ENCODE data around the gene SEMA4D.

DNA sequence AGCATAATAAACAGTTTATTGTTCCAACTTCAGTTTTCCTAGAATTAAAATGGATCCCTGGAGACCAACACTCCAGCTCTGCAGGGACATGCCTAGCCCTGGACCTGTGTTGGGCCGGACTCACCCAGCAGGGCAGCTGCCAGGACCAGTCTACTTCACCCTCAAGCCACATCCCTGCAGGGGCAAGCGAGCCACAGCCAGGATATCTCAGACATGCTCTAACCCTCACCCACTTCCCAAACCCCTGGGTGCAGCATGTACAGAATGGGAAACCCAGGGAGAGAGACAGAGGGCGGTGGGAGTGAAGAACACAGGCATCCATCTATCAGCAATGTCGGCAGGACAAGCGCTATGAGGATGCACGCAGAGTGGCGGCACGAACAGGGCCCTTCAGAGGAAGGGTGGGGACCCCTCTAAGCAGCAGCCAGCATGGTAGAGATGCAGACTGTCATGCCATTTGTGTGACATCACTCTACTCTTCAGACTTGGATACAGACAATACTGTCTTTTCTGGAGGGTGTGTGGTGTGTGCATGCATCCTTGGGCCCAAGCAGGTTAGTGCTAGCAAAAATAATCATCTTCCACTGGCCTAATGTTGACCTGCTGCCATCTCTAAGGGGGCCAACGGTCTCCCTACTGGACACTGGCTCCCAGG is 83.1 kb downstream of the SEMA4D start:
- TF ChIP-seq, protein P1, sequence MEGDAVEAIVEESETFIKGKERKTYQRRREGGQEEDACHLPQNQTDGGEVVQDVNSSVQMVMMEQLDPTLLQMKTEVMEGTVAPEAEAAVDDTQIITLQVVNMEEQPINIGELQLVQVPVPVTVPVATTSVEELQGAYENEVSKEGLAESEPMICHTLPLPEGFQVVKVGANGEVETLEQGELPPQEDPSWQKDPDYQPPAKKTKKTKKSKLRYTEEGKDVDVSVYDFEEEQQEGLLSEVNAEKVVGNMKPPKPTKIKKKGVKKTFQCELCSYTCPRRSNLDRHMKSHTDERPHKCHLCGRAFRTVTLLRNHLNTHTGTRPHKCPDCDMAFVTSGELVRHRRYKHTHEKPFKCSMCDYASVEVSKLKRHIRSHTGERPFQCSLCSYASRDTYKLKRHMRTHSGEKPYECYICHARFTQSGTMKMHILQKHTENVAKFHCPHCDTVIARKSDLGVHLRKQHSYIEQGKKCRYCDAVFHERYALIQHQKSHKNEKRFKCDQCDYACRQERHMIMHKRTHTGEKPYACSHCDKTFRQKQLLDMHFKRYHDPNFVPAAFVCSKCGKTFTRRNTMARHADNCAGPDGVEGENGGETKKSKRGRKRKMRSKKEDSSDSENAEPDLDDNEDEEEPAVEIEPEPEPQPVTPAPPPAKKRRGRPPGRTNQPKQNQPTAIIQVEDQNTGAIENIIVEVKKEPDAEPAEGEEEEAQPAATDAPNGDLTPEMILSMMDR (IDR thresholded peaks at IDR 0.05; ENCODE audit: low read length) = no peak
- TF ChIP-seq EZH2 (IDR thresholded peaks at IDR 0.05; ENCODE audit: borderline replicate concordance, low read length) = no peak

Data from OCI-LY1 (cell line).